Measurements from ENCODE around the gene CTNNAL1.

Gene CTNNAL1

DNA sequence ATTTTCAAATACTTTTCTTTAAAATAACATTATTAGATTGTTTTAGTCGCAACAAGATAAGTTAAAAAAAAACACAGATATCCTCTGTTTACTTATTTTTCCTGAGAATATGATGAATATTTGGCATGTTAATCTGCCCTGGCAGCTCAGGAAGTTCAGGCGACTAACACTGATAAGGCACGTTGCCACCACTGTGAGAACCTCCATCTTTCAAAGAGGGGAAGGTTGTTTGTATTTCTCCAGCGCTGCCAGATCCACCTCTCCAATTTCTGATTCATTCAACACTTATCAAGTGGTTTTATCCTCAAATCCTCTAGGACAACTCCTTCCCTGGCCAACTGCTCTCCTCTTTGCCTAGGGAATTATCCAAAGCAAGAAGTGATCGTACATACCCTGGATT, 21.8 kb downstream of the CTNNAL1 start:
- no peak overlapping the region for H3K9ac ChIP-seq (ENCODE audit: low read length)
- peaks cover 5% of the 10 kb centered on the region for H3K36me3 ChIP-seq (replicated peaks; ENCODE audit: low read depth, low read length)
- H2AFZ ChIP-seq (ENCODE audit: low read depth, low read length) = no peak overlapping the region
- H3K4me2 ChIP-seq (ENCODE audit: low read length) = no peak overlapping the region
- no peak overlapping the region for H3K4me3 ChIP-seq (ENCODE audit: low read length)
- peaks cover 11% of the 10 kb centered on the region for H3K4me1 ChIP-seq (ENCODE audit: low read length)
- no peaks in the 10 kb centered on the region for H3K79me2 ChIP-seq (ENCODE audit: low read length)
- no peak for TF ChIP-seq EZH2phosphoT487 (IDR thresholded peaks at IDR 0.05; ENCODE audit: low read depth)
- TF ChIP-seq, protein P1, sequence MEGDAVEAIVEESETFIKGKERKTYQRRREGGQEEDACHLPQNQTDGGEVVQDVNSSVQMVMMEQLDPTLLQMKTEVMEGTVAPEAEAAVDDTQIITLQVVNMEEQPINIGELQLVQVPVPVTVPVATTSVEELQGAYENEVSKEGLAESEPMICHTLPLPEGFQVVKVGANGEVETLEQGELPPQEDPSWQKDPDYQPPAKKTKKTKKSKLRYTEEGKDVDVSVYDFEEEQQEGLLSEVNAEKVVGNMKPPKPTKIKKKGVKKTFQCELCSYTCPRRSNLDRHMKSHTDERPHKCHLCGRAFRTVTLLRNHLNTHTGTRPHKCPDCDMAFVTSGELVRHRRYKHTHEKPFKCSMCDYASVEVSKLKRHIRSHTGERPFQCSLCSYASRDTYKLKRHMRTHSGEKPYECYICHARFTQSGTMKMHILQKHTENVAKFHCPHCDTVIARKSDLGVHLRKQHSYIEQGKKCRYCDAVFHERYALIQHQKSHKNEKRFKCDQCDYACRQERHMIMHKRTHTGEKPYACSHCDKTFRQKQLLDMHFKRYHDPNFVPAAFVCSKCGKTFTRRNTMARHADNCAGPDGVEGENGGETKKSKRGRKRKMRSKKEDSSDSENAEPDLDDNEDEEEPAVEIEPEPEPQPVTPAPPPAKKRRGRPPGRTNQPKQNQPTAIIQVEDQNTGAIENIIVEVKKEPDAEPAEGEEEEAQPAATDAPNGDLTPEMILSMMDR (IDR thresholded peaks at IDR 0.05; ENCODE audit: low read depth, low read length) = no peak
- no peaks in the 10 kb centered on the region for H3K9me3 ChIP-seq (ENCODE audit: insufficient read depth, low read length)
- no peaks in the 10 kb centered on the region for H3K27me3 ChIP-seq (ENCODE audit: low read depth, low read length)
- no peaks in the 10 kb centered on the region for H4K20me1 ChIP-seq (ENCODE audit: insufficient read depth, low read length)
- no peak overlapping the region for H3K27ac ChIP-seq (ENCODE audit: low read length)

DNA sequence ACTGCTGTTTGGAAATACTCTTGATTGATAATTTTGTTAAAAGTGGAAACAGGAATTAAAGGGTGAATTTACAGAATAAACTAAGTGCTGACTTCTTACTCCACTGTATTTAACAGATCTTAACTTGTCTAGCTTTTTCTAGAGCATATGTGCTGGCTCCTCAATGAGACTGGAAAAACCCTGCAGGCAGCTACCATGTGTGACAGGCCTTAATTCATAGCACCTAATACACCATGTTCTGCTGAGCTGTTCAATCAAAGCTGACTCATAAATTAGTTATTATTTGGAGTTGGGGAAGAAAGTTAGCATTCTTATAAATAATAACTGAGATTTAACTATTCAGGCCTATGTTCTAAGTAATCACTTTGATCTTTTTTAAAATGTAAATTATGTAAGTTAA, 29.4 kb downstream of the CTNNAL1 start:
- no peaks in the 10 kb centered on the region for H4K20me1 ChIP-seq (ENCODE audit: insufficient read depth, low read length)
- no peak for TF ChIP-seq EZH2phosphoT487 (IDR thresholded peaks at IDR 0.05; ENCODE audit: low read depth)
- TF ChIP-seq, protein P1 (IDR thresholded peaks at IDR 0.05; ENCODE audit: low read depth, low read length) = no peak
- no peaks in the 10 kb centered on the region for H3K9me3 ChIP-seq (ENCODE audit: insufficient read depth, low read length)
- H3K79me2 ChIP-seq (ENCODE audit: low read length) = no peaks in the 10 kb centered on the region
- no peak overlapping the region for H3K9ac ChIP-seq (ENCODE audit: low read length)
- no peak overlapping the region for H3K4me3 ChIP-seq (ENCODE audit: low read length)
- no peak overlapping the region for H2AFZ ChIP-seq (ENCODE audit: low read depth, low read length)
- no peaks in the 10 kb centered on the region for H3K4me1 ChIP-seq (ENCODE audit: low read length)
- H3K36me3 ChIP-seq (replicated peaks; ENCODE audit: low read depth, low read length) = peaks cover 5% of the 10 kb centered on the region
- H3K27ac ChIP-seq (ENCODE audit: low read length) = no peak overlapping the region
- no peaks in the 10 kb centered on the region for H3K27me3 ChIP-seq (ENCODE audit: low read depth, low read length)
- no peak overlapping the region for H3K4me2 ChIP-seq (ENCODE audit: low read length)

DNA sequence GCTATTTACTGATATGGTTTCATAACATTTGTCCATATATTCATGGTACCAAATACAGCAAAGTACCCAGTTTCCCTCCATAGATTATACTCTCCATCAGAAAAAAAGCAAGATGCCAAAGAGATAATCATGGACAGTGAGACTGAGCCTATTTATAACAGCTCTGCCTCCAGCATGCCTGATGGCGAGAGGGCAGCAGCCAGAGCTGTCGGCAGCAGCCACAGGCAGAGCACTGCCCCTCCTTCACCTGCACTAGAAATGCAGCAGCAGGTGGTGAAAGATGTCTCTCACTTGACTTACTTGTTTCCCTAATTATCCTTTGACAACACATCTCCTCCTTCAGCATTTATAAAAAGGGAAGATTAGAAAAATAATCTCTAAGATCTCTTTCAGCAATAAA, 32.4 kb downstream of the CTNNAL1 start:
- Histone ChIP-seq H3K4me3 (ENCODE audit: low read length) (no peak overlapping the region), H3K79me2 (ENCODE audit: low read length) (no peaks in the 10 kb centered on the region), H3K9ac (ENCODE audit: low read length) (no peak overlapping the region), H3K4me1 (ENCODE audit: low read length) (no peaks in the 10 kb centered on the region), H4K20me1 (ENCODE audit: insufficient read depth, low read length) (no peaks in the 10 kb centered on the region), H3K36me3 (replicated peaks; ENCODE audit: low read depth, low read length) (peaks cover 2% of the 10 kb centered on the region), H3K9me3 (ENCODE audit: insufficient read depth, low read length) (no peaks in the 10 kb centered on the region), H3K27ac (ENCODE audit: low read length) (no peak overlapping the region), H2AFZ (ENCODE audit: low read depth, low read length) (no peak overlapping the region), H3K27me3 (ENCODE audit: low read depth, low read length) (no peaks in the 10 kb centered on the region), H3K4me2 (ENCODE audit: low read length) (no peak overlapping the region)
- no peak for TF ChIP-seq EZH2phosphoT487 (IDR thresholded peaks at IDR 0.05; ENCODE audit: low read depth)
- TF ChIP-seq, protein P1 (IDR thresholded peaks at IDR 0.05; ENCODE audit: low read depth, low read length) = no peak

DNA sequence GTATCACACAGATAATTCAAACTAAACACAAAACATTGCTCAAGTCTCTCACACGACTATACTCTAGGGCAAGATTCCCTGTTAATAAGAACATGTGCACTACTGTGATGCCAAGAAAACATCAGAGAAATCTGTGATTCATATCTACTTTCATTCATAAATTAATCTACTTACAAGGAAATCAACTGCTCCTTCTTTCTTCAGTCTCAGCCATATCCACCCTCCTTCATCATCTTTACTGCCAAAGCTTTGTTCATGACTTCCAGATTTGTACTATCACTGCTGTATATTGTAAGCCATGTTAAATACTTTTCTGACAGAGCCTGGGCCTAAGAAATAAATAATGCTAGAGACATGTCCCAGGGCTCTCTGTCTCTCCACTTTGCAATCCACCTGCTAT, 35.1 kb downstream of the CTNNAL1 start:
- TF ChIP-seq, protein P1 (IDR thresholded peaks at IDR 0.05; ENCODE audit: low read depth, low read length) = no peak
- TF ChIP-seq EZH2phosphoT487 (IDR thresholded peaks at IDR 0.05; ENCODE audit: low read depth) = no peak
- no peak overlapping the region for H3K4me3 ChIP-seq (ENCODE audit: low read length)
- H3K4me2 ChIP-seq (ENCODE audit: low read length) = no peak overlapping the region
- no peak overlapping the region for H3K27ac ChIP-seq (ENCODE audit: low read length)
- no peaks in the 10 kb centered on the region for H3K79me2 ChIP-seq (ENCODE audit: low read length)
- no peaks in the 10 kb centered on the region for H4K20me1 ChIP-seq (ENCODE audit: insufficient read depth, low read length)
- H2AFZ ChIP-seq (ENCODE audit: low read depth, low read length) = no peak overlapping the region
- no peaks in the 10 kb centered on the region for H3K4me1 ChIP-seq (ENCODE audit: low read length)
- no peaks in the 10 kb centered on the region for H3K27me3 ChIP-seq (ENCODE audit: low read depth, low read length)
- H3K36me3 ChIP-seq (replicated peaks; ENCODE audit: low read depth, low read length) = peaks cover 2% of the 10 kb centered on the region
- H3K9me3 ChIP-seq (ENCODE audit: insufficient read depth, low read length) = no peaks in the 10 kb centered on the region
- H3K9ac ChIP-seq (ENCODE audit: low read length) = no peak overlapping the region
